CD4-positive, alpha-beta T cell treated with Interleukin-17A for 4 hours (primary cell): ENCODE measurements around the gene FKBP11.

ENCODE experiments used
- DNase-seq: peaks from one replicate; pipeline ENCODE4 v3.0.0-alpha.2; 2020; ENCODE audit warnings: mixed read lengths

FKBP11 gene

GRCh38 chr12:48925304-48926011, at the start of gene FKBP11:
Gene FKBP11 (minus strand): TSS chr12:48925492. CDS start chr12:48925428, 64 bp downstream.
- peak; percentile 79 for DNase-seq

GRCh38 chr12:48973941-48974673, 48.8 kb upstream of the FKBP11 start:
- DNase-seq, result peak; percentile 56

- no peak for DNase-seq
These were observed 48.2 kb upstream of the FKBP11 start for GRCh38 chr12:48973531-48973930.

GRCh38 chr12:48972952-48973483, 47.7 kb upstream of the FKBP11 start:
- no peak for DNase-seq

DNA sequence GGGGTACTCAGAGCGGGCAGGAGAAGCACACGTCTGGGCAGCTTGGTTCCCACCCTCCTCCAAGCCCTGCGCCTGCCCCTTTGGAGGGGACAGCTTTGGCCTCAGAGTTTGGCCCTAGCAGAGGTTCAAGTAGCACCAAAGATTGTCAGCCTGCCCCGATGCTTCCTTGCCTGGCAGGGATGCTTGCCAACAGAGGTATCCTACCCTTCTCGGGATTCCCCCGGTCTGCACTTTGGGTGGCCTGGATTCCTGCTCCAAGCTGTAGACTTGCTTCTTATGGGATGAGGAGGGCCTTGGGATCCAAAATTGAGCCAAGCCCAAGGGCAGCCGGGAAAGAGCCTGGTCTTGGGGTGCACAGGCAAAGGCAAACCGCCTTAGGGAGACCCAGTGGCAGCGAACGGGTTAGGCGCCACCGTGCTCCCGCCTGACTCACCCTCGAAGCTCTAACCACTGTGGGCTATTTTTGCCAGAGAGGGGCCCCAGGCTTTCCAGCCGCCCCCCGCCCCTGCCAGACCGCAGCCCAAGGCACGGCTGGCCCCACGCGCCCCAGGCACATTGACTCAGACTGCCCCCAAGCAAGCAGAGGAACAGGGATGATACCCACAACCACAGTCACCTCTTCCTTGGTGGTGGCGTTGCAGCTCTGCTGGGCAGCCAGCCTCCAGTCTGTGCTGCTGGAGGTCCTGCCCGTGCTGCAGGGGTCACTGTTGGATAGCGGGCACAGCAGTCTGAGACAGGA, 47.1 kb upstream of the FKBP11 start:
- no peak for DNase-seq

GRCh38 chr12:48970702-48971334, 45.5 kb upstream of the FKBP11 start:
- no peak for DNase-seq

DNA sequence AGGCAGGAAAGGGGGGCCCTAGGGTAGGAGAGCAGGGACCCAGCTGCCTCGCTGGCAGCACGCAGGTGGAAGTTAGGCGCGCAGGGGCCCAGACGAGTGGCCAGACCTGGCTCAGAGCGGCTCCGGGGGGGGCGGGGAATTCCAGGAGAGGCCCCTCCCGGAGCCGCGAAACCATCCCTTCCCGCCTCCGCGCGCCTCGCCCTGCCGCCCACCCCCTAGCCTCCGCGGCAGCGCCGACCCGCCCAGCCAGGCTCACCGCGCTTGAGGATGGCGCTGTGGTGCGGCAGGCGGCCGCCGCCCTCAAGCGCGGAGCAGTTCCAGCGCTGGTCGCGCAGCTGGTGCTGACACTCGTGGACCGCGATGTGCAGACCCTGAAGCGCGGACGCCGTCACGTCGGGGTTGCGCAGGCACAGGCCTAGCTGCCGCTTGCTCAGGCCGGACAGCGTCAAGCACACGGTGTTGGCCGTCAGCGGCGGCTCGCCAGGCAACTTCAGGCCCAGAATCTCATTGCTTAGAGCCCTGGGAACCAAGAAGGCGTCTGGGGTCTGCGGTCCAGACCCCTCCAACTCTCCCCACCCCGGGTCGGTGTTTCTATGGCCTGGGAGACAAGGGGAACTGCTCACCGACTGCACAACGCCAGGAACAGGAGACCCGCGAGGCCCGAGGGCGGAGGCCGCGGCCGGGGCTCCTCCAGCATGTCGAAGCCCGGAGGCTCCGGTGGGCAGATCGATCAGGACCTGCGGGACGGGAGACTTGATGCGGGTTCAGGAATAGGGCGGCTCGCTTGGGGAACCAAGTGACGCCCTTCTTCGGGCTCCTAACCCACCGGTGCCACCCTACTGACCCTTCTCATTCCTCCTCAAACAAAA, 44.8 kb upstream of the FKBP11 start:
- peak; percentile 57 for DNase-seq

GRCh38 chr12:48969160-48969771, 44.0 kb upstream of the FKBP11 start:
- DNase-seq, result no peak

DNA sequence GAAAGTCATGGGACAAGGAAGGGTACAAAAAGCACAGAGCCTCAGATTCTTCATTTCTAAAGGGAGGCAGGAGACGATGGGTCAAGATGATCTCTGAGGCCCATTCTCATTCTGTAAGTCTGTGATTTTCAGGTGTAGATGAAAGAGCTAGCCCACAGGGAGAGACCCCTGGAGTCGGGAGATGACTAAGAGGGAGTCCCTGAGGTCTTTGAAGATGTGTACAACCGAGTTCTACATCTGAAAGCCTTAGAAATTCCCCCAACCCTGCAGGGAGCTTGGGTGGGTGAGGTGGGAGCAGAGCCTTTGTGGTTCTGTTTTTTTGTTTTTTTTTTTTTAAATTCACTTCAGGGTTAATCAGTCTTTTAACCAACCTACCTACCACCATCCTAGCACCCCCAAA, 43.2 kb upstream of the FKBP11 start:
- DNase-seq, result no peak

DNA sequence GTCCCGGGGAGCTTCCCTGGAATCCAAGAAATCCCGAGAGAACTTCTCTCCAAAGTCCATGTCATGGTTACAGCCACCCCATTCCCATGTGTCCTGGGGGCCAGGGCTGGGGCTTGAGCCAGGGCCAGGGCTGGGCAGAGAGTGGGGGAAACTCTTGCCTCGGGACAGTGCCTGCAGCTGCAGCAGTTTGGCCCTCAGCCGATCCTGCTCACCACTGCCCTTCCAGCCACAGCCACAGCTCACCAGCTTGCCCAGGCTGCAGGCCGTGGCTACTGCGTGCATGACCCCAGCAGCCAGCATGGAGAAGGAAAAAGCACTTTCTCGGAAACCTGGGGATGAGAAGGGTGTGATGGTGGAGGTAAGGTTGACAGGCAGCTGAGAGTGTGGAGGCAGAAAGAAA, 42.7 kb upstream of the FKBP11 start:
- no peak for DNase-seq

DNA sequence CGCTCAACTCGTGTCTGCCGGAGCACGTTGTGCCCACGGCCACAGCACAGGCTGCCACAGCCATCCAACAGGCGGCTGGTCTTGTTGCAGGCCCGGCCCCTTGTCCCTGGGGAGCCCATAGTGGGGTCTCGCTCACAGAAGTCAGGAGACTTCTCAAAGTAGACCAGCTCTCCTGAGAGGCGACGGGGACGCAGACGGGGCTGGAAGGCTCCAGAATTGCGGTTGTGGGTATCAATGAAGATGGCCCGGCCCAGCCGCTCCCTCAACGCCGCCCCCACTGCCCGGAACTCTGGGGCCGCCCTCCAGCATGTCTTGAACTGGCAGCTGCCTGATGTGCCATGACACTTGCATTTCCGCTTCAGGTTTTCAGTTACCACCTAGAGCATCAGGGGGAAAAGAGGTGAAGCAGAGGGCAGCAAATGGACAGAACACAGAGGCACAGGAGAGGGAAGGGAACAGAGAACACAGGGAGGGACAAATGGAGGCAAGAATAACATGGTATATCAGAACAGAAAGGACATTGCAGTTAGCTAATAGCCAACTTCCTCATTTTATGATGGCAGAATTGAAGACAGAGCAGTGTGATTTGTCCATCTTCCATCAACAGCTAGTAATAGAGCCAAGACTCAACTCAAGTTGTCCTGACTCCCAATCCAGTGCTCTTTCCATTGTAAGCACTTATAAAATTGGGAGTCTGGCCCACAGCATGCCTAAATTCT, 41.0 kb upstream of the FKBP11 start:
- DNase-seq, result no peak

DNA sequence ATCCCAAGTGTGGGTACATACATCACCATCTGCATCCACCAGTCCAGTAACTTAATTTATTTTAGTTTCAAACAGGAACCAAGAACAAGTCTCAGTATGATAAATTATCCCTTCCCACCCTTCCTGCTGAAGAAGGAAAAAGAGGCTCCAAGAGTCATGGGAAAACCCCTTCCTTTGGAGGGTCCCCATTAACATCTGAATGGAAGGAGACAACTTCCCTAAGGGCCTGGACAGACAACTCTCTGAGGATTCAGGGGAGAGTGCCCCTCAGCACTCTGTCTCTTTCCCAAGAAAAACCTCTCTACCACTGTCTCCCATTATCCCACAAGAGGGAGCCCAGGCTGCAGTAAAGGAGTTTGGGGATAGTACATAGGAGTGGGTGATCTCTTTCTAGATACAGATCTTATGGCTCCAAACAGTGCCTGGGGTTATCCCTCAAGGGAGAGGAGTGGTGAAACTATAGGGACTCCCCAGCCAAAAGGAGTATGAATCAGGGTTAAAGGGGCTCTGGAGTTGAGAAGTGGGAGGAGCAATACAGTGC, 40.1 kb upstream of the FKBP11 start:
- no peak for DNase-seq

DNA sequence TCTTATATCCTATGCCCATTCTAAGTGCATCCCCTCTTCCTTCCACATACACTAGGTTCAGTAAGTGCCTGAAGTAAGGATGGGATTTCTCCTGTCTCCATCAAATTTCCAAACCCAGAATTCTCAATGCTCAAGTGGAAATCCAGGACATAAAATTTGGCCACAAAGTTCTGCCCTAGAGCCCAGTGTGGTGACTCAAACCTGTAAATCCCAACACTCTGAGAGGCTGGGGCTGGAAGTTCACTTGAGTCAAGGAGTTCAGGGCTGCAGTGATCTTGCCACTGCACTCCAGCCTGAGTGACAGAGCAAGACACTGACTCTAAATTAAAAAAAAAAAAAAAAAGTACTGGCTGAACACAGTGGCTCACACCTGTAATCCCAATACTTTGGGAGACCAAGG, 36.5 kb upstream of the FKBP11 start:
- DNase-seq, result no peak

- no peak for DNase-seq
These were observed 36.0 kb upstream of the FKBP11 start for GRCh38 chr12:48961331-48961730.

DNA sequence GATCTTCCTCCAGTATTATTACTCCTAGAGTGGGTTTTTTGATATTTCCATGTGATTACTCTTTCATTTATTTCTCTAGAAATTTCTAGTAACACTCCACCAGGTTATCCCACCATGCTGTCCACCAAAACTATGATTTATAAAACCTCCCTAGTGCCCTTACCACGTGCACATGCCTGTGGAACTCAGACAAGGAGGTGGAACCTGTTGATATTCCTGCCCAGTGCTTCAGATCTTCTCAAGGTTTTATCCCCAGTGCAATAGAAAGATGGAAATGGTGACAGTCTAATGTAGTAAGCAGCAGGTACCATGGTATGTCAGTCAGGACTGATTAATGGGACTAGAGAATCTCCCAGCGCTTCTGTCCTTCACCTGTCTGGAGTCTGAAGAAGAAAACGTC, 35.5 kb upstream of the FKBP11 start:
- DNase-seq, result no peak

GRCh38 chr12:48958049-48958388, 32.7 kb upstream of the FKBP11 start:
- DNase-seq, result no peak

GRCh38 chr12:48957141-48958048, 32.1 kb upstream of the FKBP11 start, which contains the start of gene ARF3:
Gene ARF3 (minus strand): TSS chr12:48957487. CDS start chr12:48941095, 16,392 bp downstream.
- DNase-seq, result peak; percentile 95

- peak; percentile 23 for DNase-seq
These were observed 31.2 kb upstream of the FKBP11 start for GRCh38 chr12:48956279-48957140.
